HEK293 (cell line): Measurements from ENCODE around the gene ITPKB.

Experiments
- CTCF ChIA-PET: fragments of 350-600 bp; formaldehyde crosslinking; extraction: SDS; loops from one replicate; lab custom pipeline; 2021; ENCODE audit warnings: antibody characterized with exemption; lab: Yijun Ruan, JAX
- POLR2A ChIA-PET: fragments of 300-600 bp; formaldehyde crosslinking; extraction: SDS; loops from one replicate; lab custom pipeline; 2020; ENCODE audit warnings: antibody characterized with exemption, inconsistent platforms; lab: Yijun Ruan, JAX
- H3K27ac ChIP-seq: fragments of 200-500 bp; sonication (Bioruptor generic); 2 replicates; pipeline ENCODE4 v1.5.1; 2014; ENCODE audit warnings: low read depth, low read length, control low read depth, inconsistent platforms; ENCODE audit errors: extremely low read depth
- H3K36me3 ChIP-seq, 2 experiments: fragments of 200-500 bp in 1 of 2; sonication (Bioruptor generic) in 1 of 2; 1 replicate in 1 of 2; 2 replicates in 1 of 2; pipeline ENCODE4 v1.5.1; 2014 to 2017; ENCODE audit warnings: inconsistent platforms in 2 of 2, low read length in 2 of 2; ENCODE audit not compliant: control insufficient read depth in 2 of 2, insufficient read depth in 1 of 2
- H3K4me1 ChIP-seq: fragments of 200-500 bp; sonication (Bioruptor generic); 2 replicates; pipeline ENCODE4 v1.5.1; 2014; ENCODE audit warnings: mild to moderate bottlenecking, low read length, inconsistent platforms; ENCODE audit not compliant: control insufficient read depth, insufficient read depth
- H3K4me3 ChIP-seq: 2 replicates; pipeline ENCODE4 v1.5.1; 2011; ENCODE audit warnings: low read depth, mild to moderate bottlenecking, control low read depth, low read length, moderate library complexity
- H3K9me3 ChIP-seq: fragments of 200-500 bp; sonication (Bioruptor generic); 2 replicates; pipeline ENCODE4 v1.5.1; 2014; ENCODE audit warnings: low read depth, low read length, inconsistent platforms; ENCODE audit not compliant: control insufficient read depth, insufficient read depth
- GLIS2 ChIP-seq: fragments of 450-650 bp; formaldehyde crosslinking; IDR thresholded peaks from 2 replicates; pipeline ENCODE4 v1.5.1; 2016; ENCODE audit warnings: missing biosample characterization, missing genetic modification characterization
- SP2 ChIP-seq: fragments of 450-650 bp; formaldehyde crosslinking; IDR thresholded peaks from 2 replicates; pipeline ENCODE4 v1.5.1; 2016; ENCODE audit warnings: missing biosample characterization, missing genetic modification characterization
- ZBTB6 ChIP-seq: fragments of 450-650 bp; formaldehyde crosslinking; IDR thresholded peaks from 2 replicates; pipeline ENCODE4 v1.5.1; 2017; ENCODE audit warnings: missing biosample characterization, missing genetic modification characterization
- ZFHX2 ChIP-seq: fragments of 450-650 bp; formaldehyde crosslinking; conservative IDR thresholded peaks from 2 replicates; pipeline ENCODE4 v1.5.1; 2016; ENCODE audit warnings: missing biosample characterization, missing genetic modification characterization
- ZIC2 ChIP-seq: fragments of 450-650 bp; formaldehyde crosslinking; IDR thresholded peaks from 2 replicates; pipeline ENCODE4 v1.5.1; 2016; ENCODE audit warnings: missing biosample characterization, missing genetic modification characterization
- ZNF202 ChIP-seq: fragments of 450-650 bp; formaldehyde crosslinking; IDR thresholded peaks from 2 replicates; pipeline ENCODE4 v1.5.1; 2016; ENCODE audit warnings: missing biosample characterization, missing genetic modification characterization, borderline replicate concordance
- ZNF521 ChIP-seq: fragments of 450-650 bp; formaldehyde crosslinking; IDR thresholded peaks from 2 replicates; pipeline ENCODE4 v1.5.1; 2017; ENCODE audit warnings: missing biosample characterization, mild to moderate bottlenecking, missing genetic modification characterization
- ZNF600 ChIP-seq: fragments of 450-650 bp; formaldehyde crosslinking; IDR thresholded peaks from 2 replicates; pipeline ENCODE4 v1.5.1; 2016; ENCODE audit warnings: missing biosample characterization, missing genetic modification characterization
- ZNF692 ChIP-seq: fragments of 450-650 bp; formaldehyde crosslinking; IDR thresholded peaks from 2 replicates; pipeline ENCODE4 v1.5.1; 2016; ENCODE audit warnings: missing biosample characterization, missing genetic modification characterization
- ZNF707 ChIP-seq: fragments of 450-650 bp; formaldehyde crosslinking; IDR thresholded peaks from 2 replicates; pipeline ENCODE4 v1.5.1; 2016; ENCODE audit warnings: missing biosample characterization, missing genetic modification characterization

The ITPKB gene

GRCh38 chr1:226737819-226738420, 1.2 kb downstream of the ITPKB start:
- no peaks in the 10 kb centered on the region for H3K9me3 ChIP-seq
- peaks cover 0 to 22% of the 10 kb centered on the region in 2 experiments; a peak in 1 of 3 replicates for H3K36me3 ChIP-seq
- POLR2A ChIA-PET, result interaction anchor here (1.3 to 1.5 kb wide), 2 partner anchors 35 to 78 kb away, joined by 4 to 5 read pairs; no protein-coding TSS in a partner anchor
- peak overlapping the region; percentile 72 for H3K4me3 ChIP-seq
- no peak for TF ChIP-seq ZNF692 (tag by site-specific recombination)
- 0 out of 2 replicates have a peak, but pooled peaks have one; percentile 50 for TF ChIP-seq ZNF202
- TF ChIP-seq, all 188 proteins: peak for 1
- Histone ChIP-seq H3K4me1 (0 out of 2 replicates have a peak, but pooled peaks cover 2% of the 10 kb centered on the region), H3K27ac (peak overlapping the region; percentile 68; the same call in 1 of the 2 replicates)
- CTCF ChIA-PET, result interaction anchor here (0.7 to 1.4 kb wide), 3 partner anchors 12 to 702 kb away, joined by 3 to 4 read pairs (median 3); no protein-coding TSS in a partner anchor

GRCh38 chr1:226736908-226737818, 1.9 kb downstream of the ITPKB start:
- H3K4me3 ChIP-seq, result peak overlapping the region; percentile 72
- H3K4me1 ChIP-seq, result 0 out of 2 replicates have a peak, but pooled peaks cover 2% of the 10 kb centered on the region
- CTCF ChIA-PET, result interaction anchor here (0.5 to 0.7 kb wide), 3 partner anchors 43 to 1253 kb away, joined by 3 to 4 read pairs (median 4); no protein-coding TSS in a partner anchor
- H3K9me3 ChIP-seq, result no peaks in the 10 kb centered on the region
- POLR2A ChIA-PET, result no interaction called here
- TF ChIP-seq ZNF600 (tag by site-specific recombination) (peak; percentile 93), ZNF707 (tag by site-specific recombination) (no peak)
- peaks cover 0 to 23% of the 10 kb centered on the region in 2 experiments; a peak in 1 of 3 replicates for H3K36me3 ChIP-seq
- no peak overlapping the region for H3K27ac ChIP-seq

GRCh38 chr1:226736001-226736907, 2.8 kb downstream of the ITPKB start:
- CTCF ChIA-PET, result interaction anchor here (0.5 to 0.6 kb wide), 2 partner anchors 44 to 1254 kb away, joined by 3 to 4 read pairs; no protein-coding TSS in a partner anchor
- POLR2A ChIA-PET, result no interaction called here
- H3K36me3 ChIP-seq, result peaks cover 0 to 23% of the 10 kb centered on the region in 2 experiments; a peak in 1 of 3 replicates
- TF ChIP-seq SP2 (peak; percentile 17; the same call in 1 of the 2 replicates), ZIC2 (tag by site-specific recombination) (peak; percentile 58), ZNF521 (tag by site-specific recombination) (no peak), ZFHX2 (tag by site-specific recombination) (peak; percentile 61), GLIS2 (tag by site-specific recombination) (peak; percentile 50; the same call in 1 of the 2 replicates), ZBTB6 (tag by site-specific recombination) (0 out of 2 replicates have a peak, but pooled peaks have one; percentile 6)
- H3K27ac ChIP-seq, result no peak overlapping the region
- H3K4me3 ChIP-seq, result no peak overlapping the region
- H3K9me3 ChIP-seq, result no peaks in the 10 kb centered on the region
- 0 out of 2 replicates have a peak, but pooled peaks cover 2% of the 10 kb centered on the region for H3K4me1 ChIP-seq
